ENCODE measurements around the gene ARV1.

DNA sequence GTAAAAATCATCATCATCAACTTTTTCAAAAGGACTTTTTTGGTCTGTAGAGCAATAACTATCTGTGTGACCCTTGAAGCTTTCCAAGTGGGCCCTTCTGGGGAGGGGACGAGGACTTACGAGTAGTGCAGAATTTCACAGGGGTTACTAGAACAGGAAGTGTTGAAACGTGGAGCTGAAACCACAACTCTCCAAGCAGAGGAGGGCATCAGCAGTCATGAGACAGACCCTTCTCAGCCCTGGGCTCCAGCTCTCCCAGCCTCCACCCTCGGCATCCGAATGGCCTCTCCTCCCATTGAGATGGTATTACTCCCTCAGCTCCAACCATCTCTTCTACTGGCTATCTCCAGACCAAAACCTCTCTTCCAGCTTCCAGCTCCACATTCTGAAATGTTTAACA is 57.5 kb downstream of the ARV1 start:
- TF ChIP-seq, protein P1, sequence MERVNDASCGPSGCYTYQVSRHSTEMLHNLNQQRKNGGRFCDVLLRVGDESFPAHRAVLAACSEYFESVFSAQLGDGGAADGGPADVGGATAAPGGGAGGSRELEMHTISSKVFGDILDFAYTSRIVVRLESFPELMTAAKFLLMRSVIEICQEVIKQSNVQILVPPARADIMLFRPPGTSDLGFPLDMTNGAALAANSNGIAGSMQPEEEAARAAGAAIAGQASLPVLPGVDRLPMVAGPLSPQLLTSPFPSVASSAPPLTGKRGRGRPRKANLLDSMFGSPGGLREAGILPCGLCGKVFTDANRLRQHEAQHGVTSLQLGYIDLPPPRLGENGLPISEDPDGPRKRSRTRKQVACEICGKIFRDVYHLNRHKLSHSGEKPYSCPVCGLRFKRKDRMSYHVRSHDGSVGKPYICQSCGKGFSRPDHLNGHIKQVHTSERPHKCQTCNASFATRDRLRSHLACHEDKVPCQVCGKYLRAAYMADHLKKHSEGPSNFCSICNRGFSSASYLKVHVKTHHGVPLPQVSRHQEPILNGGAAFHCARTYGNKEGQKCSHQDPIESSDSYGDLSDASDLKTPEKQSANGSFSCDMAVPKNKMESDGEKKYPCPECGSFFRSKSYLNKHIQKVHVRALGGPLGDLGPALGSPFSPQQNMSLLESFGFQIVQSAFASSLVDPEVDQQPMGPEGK (CRISPR knock-in tag; IDR thresholded peaks at IDR 0.05; ENCODE audit: borderline replicate concordance): no peak
- no peak for TF ChIP-seq SNAI2 (CRISPR knock-in tag; IDR thresholded peaks at IDR 0.05)
- no peak for TF ChIP-seq PPARA (CRISPR knock-in tag; IDR thresholded peaks at IDR 0.05; ENCODE audit: borderline replicate concordance)
- TF ChIP-seq RARB (CRISPR knock-in tag; IDR thresholded peaks at IDR 0.05): no peak
- TF ChIP-seq ZFP3 (CRISPR knock-in tag; IDR thresholded peaks at IDR 0.05): no peak
- no peak for TF ChIP-seq ZFP30 (CRISPR knock-in tag; IDR thresholded peaks at IDR 0.05)
